H9 (cell line): ENCODE data around the gene SLC44A1. TPM values are rescaled to one million over a fixed set of nuclear protein-coding genes. Genes with fewer than 3 reads are reported as not detected.

ENCODE experiments used
- DNase-seq: peaks from one replicate; pipeline ENCODE4 v3.0.0-alpha.2; 2017
- H2AFZ ChIP-seq: one replicate; pipeline ENCODE4 v1.6.1; 2013; ENCODE audit warnings: mild to moderate bottlenecking, low read length, control low read depth, moderate library complexity
- H2AK5ac ChIP-seq: 2 replicates; pipeline ENCODE4 v1.6.1; 2013; ENCODE audit warnings: low read length, control low read depth, mixed read lengths; ENCODE audit not compliant: insufficient read length
- H2BK120ac ChIP-seq: one replicate; pipeline ENCODE4 v1.6.1; 2013; ENCODE audit warnings: low read depth, mild to moderate bottlenecking, low read length, control low read depth, inconsistent platforms; ENCODE audit not compliant: poor library complexity, severe bottlenecking
- H2BK12ac ChIP-seq: 2 replicates; pipeline ENCODE4 v1.6.1; 2013; ENCODE audit warnings: low read length, control low read depth, mixed read lengths, low read depth; ENCODE audit not compliant: insufficient read length
- H2BK15ac ChIP-seq: 2 replicates; pipeline ENCODE4 v1.6.1; 2013; ENCODE audit warnings: low read depth, low read length, control low read depth
- H2BK20ac ChIP-seq: one replicate; pipeline ENCODE4 v1.6.1; 2013; ENCODE audit warnings: low read depth, mild to moderate bottlenecking, low read length, control low read depth, inconsistent platforms; ENCODE audit not compliant: poor library complexity, severe bottlenecking
- H2BK5ac ChIP-seq: 2 replicates; pipeline ENCODE4 v1.6.1; 2013; ENCODE audit warnings: low read length, control low read depth, mixed read lengths; ENCODE audit not compliant: insufficient read length
- H3K14ac ChIP-seq: 2 replicates; pipeline ENCODE4 v1.6.1; 2013; ENCODE audit warnings: low read length, control low read depth; ENCODE audit not compliant: insufficient read depth
- H3K18ac ChIP-seq: 2 replicates; pipeline ENCODE4 v1.6.1; 2013; ENCODE audit warnings: low read depth, mild to moderate bottlenecking, mixed read lengths, low read length, control low read depth; ENCODE audit not compliant: insufficient read length
- H3K23ac ChIP-seq: 2 replicates; pipeline ENCODE4 v1.6.1; 2013; ENCODE audit warnings: low read length, control low read depth, mixed read lengths, low read depth; ENCODE audit not compliant: insufficient read length
- H3K23me2 ChIP-seq: 2 replicates; pipeline ENCODE4 v1.6.1; 2013; ENCODE audit warnings: low read depth, mild to moderate bottlenecking, mixed read lengths, low read length, control low read depth; ENCODE audit not compliant: insufficient read length, poor library complexity, severe bottlenecking
- H3K27ac ChIP-seq: 2 replicates; pipeline ENCODE4 v1.5.1; 2013; ENCODE audit warnings: low read length, control low read depth, mixed read lengths, low read depth; ENCODE audit not compliant: insufficient read length
- H3K27me3 ChIP-seq: 2 replicates; pipeline ENCODE4 v1.6.1; 2013; ENCODE audit warnings: low read length, control low read depth, inconsistent platforms; ENCODE audit not compliant: insufficient read depth
- H3K4ac ChIP-seq: 2 replicates; pipeline ENCODE4 v1.6.1; 2013; ENCODE audit warnings: low read depth, mild to moderate bottlenecking, control low read depth, inconsistent platforms, low read length, moderate library complexity
- H3K4me1 ChIP-seq: 2 replicates; pipeline ENCODE4 v1.6.1; 2013; ENCODE audit warnings: low read length, control low read depth, inconsistent platforms; ENCODE audit not compliant: insufficient read depth
- H3K4me2 ChIP-seq: 2 replicates; pipeline ENCODE4 v1.6.1; 2013; ENCODE audit warnings: low read length, control low read depth, mixed read lengths; ENCODE audit not compliant: insufficient read length, insufficient read depth
- H3K56ac ChIP-seq: 2 replicates; pipeline ENCODE4 v1.6.1; 2013; ENCODE audit warnings: low read depth, mild to moderate bottlenecking, mixed read lengths, low read length, control low read depth; ENCODE audit not compliant: insufficient read length
- H3K79me1 ChIP-seq: 2 replicates; pipeline ENCODE4 v1.6.1; 2013; ENCODE audit warnings: low read depth, mild to moderate bottlenecking, moderate library complexity, low read length, control low read depth, inconsistent platforms; ENCODE audit not compliant: insufficient read depth, poor library complexity, severe bottlenecking
- H3K79me2 ChIP-seq: 2 replicates; pipeline ENCODE4 v1.6.1; 2013; ENCODE audit warnings: low read length, control low read depth, inconsistent platforms; ENCODE audit not compliant: insufficient read depth
- H3K9ac ChIP-seq: 2 replicates; pipeline ENCODE4 v1.6.1; 2013; ENCODE audit warnings: low read length, control low read depth, mixed read lengths; ENCODE audit not compliant: insufficient read length; ENCODE audit errors: extremely low read depth
- H3K9me3 ChIP-seq: one replicate; pipeline ENCODE4 v1.6.1; 2013; ENCODE audit warnings: low read depth, low read length, inconsistent platforms; ENCODE audit not compliant: control insufficient read depth
- H3T11ph ChIP-seq: one replicate; pipeline ENCODE4 v1.6.1; 2013; ENCODE audit warnings: mild to moderate bottlenecking, low read length, control low read depth, inconsistent platforms
- H4K20me1 ChIP-seq: one replicate; pipeline ENCODE4 v1.6.1; 2013; ENCODE audit not compliant: control insufficient read depth, insufficient read length, insufficient read depth
- H4K5ac ChIP-seq: 2 replicates; pipeline ENCODE4 v1.6.1; 2013; ENCODE audit warnings: low read depth, mild to moderate bottlenecking, mixed read lengths, low read length, control low read depth; ENCODE audit not compliant: insufficient read length
- H4K8ac ChIP-seq: replicated peaks from 2 replicates; pipeline ENCODE4 v1.6.1; 2013; ENCODE audit warnings: low read length, control low read depth, mixed read lengths, low read depth; ENCODE audit not compliant: insufficient read length
- H4K91ac ChIP-seq: 2 replicates; pipeline ENCODE4 v1.6.1; 2013; ENCODE audit warnings: low read depth, mild to moderate bottlenecking, moderate library complexity, mixed read lengths, low read length, control low read depth; ENCODE audit not compliant: insufficient read length
- H3K27ac Mint-ChIP-seq, 3 experiments: 2 replicates in 2 of 3; 3 replicates in 1 of 3; pipeline ENCODE4 v1.8.0; 2020 to 2021; ENCODE audit warnings: mixed read lengths in 3 of 3, mild to moderate bottlenecking in 1 of 3, moderate library complexity in 1 of 3
- H3K27me3 Mint-ChIP-seq: 2 replicates; pipeline ENCODE4 v1.8.0; 2021; ENCODE audit warnings: low read depth, mild to moderate bottlenecking, moderate library complexity, mixed read lengths
- H3K36me3 Mint-ChIP-seq, 3 experiments: 2 replicates in 2 of 3; 3 replicates in 1 of 3; pipeline ENCODE4 v1.8.0; 2020 to 2021; ENCODE audit warnings: low read depth in 3 of 3, mixed read lengths in 3 of 3; ENCODE audit not compliant: insufficient read depth in 1 of 3
- H3K4me1 Mint-ChIP-seq, 2 experiments: 2 replicates each; pipeline ENCODE4 v1.8.0; 2020; ENCODE audit warnings: mixed read lengths in 2 of 2
- H3K4me3 Mint-ChIP-seq, 2 experiments: 2 replicates in 1 of 2; 3 replicates in 1 of 2; pipeline ENCODE4 v1.8.0; 2020 to 2021; ENCODE audit warnings: mild to moderate bottlenecking in 2 of 2, mixed read lengths in 2 of 2, moderate library complexity in 1 of 2
- H3K9me3 Mint-ChIP-seq, 2 experiments: 2 replicates in 1 of 2; 3 replicates in 1 of 2; pipeline ENCODE4 v1.8.0; 2020; ENCODE audit warnings: mild to moderate bottlenecking in 2 of 2, mixed read lengths in 2 of 2, moderate library complexity in 1 of 2
- WGBS: extraction: QIAGEN DNeasy Blood & Tissue Kit; methylation state at CpG from one replicate; pipeline ENCODE4 v1.1.7; 2013; ENCODE audit warnings: missing lambda C conversion rate, low lambda C conversion rate, mixed read lengths; ENCODE audit not compliant: insufficient read length; ENCODE audit errors: extremely low coverage; 5-methylcytosine and 5-hydroxymethylcytosine counted together
- total RNA-seq: library from RNA; stranded (reverse); gene quantifications from 2 replicates; pipeline ENCODE4 v1.2.1, GENCODE V29; 2021
- TF ChIP-seq, protein P1 (sequence below): fragments of 200-600 bp; sonication (generic); conservative IDR thresholded peaks from 3 replicates; pipeline ENCODE4 v1.8.0; 2021; ENCODE audit warnings: antibody characterized with exemption, mild to moderate bottlenecking

SLC44A1 gene
- total RNA-seq, 1 experiment from 2014 or later = 60.7 TPM

DNA sequence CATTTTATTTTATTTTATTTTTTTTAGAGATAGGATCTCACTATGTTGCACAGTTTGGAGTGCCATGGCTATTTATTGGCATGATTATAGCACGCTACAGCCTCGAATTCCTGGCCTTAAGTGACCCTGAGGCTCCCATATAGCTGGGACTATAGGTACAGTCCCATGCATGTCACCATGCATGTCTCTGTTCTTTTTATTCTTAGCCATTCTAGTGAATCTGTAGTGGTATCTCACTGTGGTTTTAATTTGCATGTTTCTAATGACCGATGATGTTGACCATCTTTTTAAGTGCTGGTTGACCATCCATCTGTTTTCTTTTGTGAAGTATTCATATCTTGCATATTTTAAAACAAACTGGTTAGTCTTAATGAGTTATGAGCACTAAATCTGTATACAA, 76.1 kb downstream of the SLC44A1 start:
- Mint-ChIP-seq H3K36me3 (peaks cover 3 to 15% (median 12%) of the 10 kb centered on the region in 3 experiments), H3K27me3 (no peaks in the 10 kb centered on the region; the same call in 1 of the 2 replicates), H3K4me1 (no peaks in the 10 kb centered on the region), H3K4me3 (no peak overlapping the region), H3K9me3 (no peaks in the 10 kb centered on the region), H3K27ac (no peak overlapping the region)
- no peak overlapping the region for H3K18ac ChIP-seq
- no peak overlapping the region for H2BK20ac ChIP-seq
- H3K27ac ChIP-seq = no peak overlapping the region
- TF ChIP-seq, protein P1, sequence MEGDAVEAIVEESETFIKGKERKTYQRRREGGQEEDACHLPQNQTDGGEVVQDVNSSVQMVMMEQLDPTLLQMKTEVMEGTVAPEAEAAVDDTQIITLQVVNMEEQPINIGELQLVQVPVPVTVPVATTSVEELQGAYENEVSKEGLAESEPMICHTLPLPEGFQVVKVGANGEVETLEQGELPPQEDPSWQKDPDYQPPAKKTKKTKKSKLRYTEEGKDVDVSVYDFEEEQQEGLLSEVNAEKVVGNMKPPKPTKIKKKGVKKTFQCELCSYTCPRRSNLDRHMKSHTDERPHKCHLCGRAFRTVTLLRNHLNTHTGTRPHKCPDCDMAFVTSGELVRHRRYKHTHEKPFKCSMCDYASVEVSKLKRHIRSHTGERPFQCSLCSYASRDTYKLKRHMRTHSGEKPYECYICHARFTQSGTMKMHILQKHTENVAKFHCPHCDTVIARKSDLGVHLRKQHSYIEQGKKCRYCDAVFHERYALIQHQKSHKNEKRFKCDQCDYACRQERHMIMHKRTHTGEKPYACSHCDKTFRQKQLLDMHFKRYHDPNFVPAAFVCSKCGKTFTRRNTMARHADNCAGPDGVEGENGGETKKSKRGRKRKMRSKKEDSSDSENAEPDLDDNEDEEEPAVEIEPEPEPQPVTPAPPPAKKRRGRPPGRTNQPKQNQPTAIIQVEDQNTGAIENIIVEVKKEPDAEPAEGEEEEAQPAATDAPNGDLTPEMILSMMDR = no peak
- no peak overlapping the region for H3K9ac ChIP-seq
- H4K91ac ChIP-seq = no peak overlapping the region
- H3K4me1 ChIP-seq = no peaks in the 10 kb centered on the region
- no peak overlapping the region for H4K8ac ChIP-seq
- H3K79me1 ChIP-seq = no peaks in the 10 kb centered on the region
- no peak overlapping the region for H2BK120ac ChIP-seq
- no peak overlapping the region for H2BK12ac ChIP-seq
- no peak overlapping the region for H3K23ac ChIP-seq
- no peak overlapping the region for H3K56ac ChIP-seq
- no peak overlapping the region for H3K4me2 ChIP-seq
- no peaks in the 10 kb centered on the region for H3K79me2 ChIP-seq
- H4K5ac ChIP-seq = no peak overlapping the region
- no peak overlapping the region for H3K14ac ChIP-seq
- no peak overlapping the region for H3T11ph ChIP-seq
- DNase-seq = no peak
- H3K23me2 ChIP-seq = no peaks in the 10 kb centered on the region
- no peak overlapping the region for H2AK5ac ChIP-seq
- no CpG with 5 or more reads among the region's 3 CpGs for WGBS
- no peak overlapping the region for H3K4ac ChIP-seq
- no peaks in the 10 kb centered on the region for H3K27me3 ChIP-seq
- no peak overlapping the region for H2BK5ac ChIP-seq
- H2AFZ ChIP-seq = no peak overlapping the region
- H4K20me1 ChIP-seq = no peaks in the 10 kb centered on the region
- H3K9me3 ChIP-seq = no peaks in the 10 kb centered on the region
- no peak overlapping the region for H2BK15ac ChIP-seq
